ENCODE results near the gene IHH. TPM values are rescaled to one million over a fixed set of nuclear protein-coding genes. Genes with fewer than 3 reads are reported as not detected.

The IHH gene
- total RNA-seq, 1 donor from 2014 or later, result 0.18 TPM

DNA sequence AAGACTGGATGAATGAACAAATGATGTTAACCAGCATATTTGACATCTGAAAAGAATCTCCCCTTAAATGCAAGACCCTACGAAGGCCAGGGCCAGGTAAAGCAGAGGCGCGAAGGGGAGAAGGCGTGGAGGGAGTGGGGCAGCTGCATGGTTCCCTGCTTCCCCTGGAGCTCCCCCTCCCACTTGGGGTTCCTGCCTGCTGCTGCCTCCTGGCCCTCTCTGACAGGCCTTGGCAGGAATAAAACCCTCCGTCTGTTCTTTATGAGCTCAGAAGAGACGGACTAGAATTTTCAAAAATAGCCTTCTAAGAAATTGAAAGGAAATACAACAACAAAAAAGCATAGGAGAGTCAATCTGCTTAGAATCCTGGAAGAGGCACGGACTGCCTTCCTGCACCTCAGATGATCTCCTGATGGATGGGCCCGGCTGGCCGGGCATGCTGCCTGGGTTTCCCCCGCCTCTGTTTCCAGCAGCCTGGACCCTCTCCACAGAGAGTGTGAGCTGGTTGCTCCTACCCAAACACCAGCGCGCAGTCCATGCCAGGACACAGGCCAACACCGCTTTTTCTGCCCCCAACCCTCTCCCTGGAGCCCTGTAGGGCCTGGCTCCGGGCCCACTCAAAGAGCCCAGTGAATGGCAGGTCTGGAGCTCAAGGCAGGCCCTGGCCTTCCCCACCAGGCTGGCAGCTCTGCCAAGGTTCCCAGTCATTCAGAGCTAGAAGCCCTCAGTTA is 43.4 kb downstream of the IHH start:
- TF ChIP-seq, protein P1, sequence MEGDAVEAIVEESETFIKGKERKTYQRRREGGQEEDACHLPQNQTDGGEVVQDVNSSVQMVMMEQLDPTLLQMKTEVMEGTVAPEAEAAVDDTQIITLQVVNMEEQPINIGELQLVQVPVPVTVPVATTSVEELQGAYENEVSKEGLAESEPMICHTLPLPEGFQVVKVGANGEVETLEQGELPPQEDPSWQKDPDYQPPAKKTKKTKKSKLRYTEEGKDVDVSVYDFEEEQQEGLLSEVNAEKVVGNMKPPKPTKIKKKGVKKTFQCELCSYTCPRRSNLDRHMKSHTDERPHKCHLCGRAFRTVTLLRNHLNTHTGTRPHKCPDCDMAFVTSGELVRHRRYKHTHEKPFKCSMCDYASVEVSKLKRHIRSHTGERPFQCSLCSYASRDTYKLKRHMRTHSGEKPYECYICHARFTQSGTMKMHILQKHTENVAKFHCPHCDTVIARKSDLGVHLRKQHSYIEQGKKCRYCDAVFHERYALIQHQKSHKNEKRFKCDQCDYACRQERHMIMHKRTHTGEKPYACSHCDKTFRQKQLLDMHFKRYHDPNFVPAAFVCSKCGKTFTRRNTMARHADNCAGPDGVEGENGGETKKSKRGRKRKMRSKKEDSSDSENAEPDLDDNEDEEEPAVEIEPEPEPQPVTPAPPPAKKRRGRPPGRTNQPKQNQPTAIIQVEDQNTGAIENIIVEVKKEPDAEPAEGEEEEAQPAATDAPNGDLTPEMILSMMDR (IDR thresholded peaks at IDR 0.05; ENCODE audit: unreplicated experiment), result no peak
- Mint-ChIP-seq H3K27me3 (ENCODE audit: low read depth) (peaks cover 80% of the 10 kb centered on the region), H3K4me1 (no peaks in the 10 kb centered on the region), H3K4me3 (no peak overlapping the region), H3K36me3 (no peaks in the 10 kb centered on the region), H3K9me3 (no peaks in the 10 kb centered on the region), H3K27ac (no peak overlapping the region)
- DNase-seq (ENCODE audit: low spot score in 2 of 2, unreplicated experiment in 2 of 2), result no peak

DNA sequence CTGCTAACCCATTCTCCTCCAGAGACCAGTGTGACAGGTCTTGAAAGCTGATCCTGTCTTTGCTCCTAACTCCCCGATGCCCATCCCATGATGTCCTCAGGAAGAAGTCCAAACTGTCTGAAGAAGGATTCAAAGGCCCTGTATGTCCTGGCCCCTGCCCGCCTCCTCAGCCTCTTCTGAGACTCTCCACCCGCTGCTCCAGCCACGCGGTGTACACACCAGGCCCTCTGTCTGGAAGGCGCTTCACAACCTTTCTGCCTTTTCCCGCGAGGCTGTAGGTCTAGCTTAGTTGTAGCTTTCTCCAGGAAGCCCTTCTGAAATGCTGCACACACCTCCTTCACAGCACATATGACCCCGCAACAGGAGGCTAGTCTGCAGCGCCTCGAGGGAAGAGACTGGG is 44.0 kb downstream of the IHH start:
- peaks cover 85% of the 10 kb centered on the region for H3K27me3 Mint-ChIP-seq (ENCODE audit: low read depth)
- no peaks in the 10 kb centered on the region for H3K9me3 Mint-ChIP-seq
- no peaks in the 10 kb centered on the region for H3K36me3 Mint-ChIP-seq
- TF ChIP-seq, protein P1 (IDR thresholded peaks at IDR 0.05; ENCODE audit: unreplicated experiment), result no peak
- DNase-seq (ENCODE audit: low spot score in 2 of 2, unreplicated experiment in 2 of 2), result no peak
- H3K27ac Mint-ChIP-seq, result no peak overlapping the region
- no peaks in the 10 kb centered on the region for H3K4me1 Mint-ChIP-seq
- H3K4me3 Mint-ChIP-seq, result no peak overlapping the region

DNA sequence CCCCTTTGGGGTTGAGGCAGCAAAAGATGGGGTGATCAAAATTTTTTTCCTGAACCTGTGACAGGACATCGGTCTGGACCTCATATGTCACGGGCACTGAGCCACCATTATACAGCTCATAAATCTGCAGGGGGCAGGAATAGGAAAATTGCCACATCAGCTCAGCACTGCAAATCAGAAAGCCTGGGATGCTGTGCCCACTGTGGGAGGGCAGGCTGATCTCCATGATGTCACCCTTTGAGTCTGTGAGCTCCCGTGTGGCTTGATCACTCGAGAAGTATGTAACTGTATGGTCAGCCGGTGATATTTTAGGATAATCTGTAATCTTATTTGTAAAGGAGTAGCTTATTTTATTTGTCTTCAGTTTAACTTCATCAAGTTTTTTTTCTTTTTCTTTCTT is 49.8 kb downstream of the IHH start:
- TF ChIP-seq, protein P1 (IDR thresholded peaks at IDR 0.05; ENCODE audit: unreplicated experiment), result no peak

DNA sequence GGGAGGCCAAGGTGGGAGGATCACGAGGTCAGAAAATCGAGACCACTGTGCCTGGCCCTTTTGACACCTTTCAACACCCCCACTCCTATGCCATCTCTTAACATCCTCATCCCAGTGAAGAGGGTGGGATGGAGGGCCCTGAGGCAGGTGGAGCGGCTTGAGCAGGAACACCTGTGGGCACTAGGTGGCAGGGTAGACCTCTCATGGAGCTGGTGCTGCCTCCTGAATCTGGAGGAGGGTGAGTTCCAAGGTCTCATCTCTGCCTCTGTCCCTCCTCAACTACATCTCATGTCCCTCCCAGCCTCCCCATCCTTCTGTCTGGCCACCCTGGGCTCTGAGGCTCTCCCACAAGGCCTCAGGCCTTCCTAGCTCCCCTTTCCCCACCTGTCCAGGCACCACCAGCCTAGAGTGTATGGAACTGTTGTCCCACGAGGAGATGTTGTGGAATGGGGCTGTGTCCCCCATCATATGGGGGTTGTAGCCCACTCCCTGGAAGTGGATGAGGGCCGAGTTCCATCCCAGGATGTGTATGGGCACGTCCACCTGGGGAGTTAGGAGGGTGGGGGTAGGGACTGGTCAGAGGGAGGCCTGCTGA is 50.5 kb downstream of the IHH start:
- H3K4me3 Mint-ChIP-seq, result no peak overlapping the region
- no peaks in the 10 kb centered on the region for H3K9me3 Mint-ChIP-seq
- H3K4me1 Mint-ChIP-seq, result no peaks in the 10 kb centered on the region
- peaks cover 88% of the 10 kb centered on the region for H3K27me3 Mint-ChIP-seq (ENCODE audit: low read depth)
- no peak overlapping the region for H3K27ac Mint-ChIP-seq
- TF ChIP-seq, protein P1 (IDR thresholded peaks at IDR 0.05; ENCODE audit: unreplicated experiment), result peak; percentile 23
- no peak for DNase-seq (ENCODE audit: low spot score in 2 of 2, unreplicated experiment in 2 of 2)
- H3K36me3 Mint-ChIP-seq, result no peaks in the 10 kb centered on the region

More for the DNA sequence above, 49.8 kb downstream of the IHH start:
- no peaks in the 10 kb centered on the region for H3K36me3 Mint-ChIP-seq
- H3K27ac Mint-ChIP-seq, result no peak overlapping the region
- DNase-seq (ENCODE audit: low spot score in 2 of 2, unreplicated experiment in 2 of 2), result no peak
- H3K9me3 Mint-ChIP-seq, result no peaks in the 10 kb centered on the region
- H3K27me3 Mint-ChIP-seq (ENCODE audit: low read depth), result peaks cover 88% of the 10 kb centered on the region
- no peaks in the 10 kb centered on the region for H3K4me1 Mint-ChIP-seq
- H3K4me3 Mint-ChIP-seq, result no peak overlapping the region

DNA sequence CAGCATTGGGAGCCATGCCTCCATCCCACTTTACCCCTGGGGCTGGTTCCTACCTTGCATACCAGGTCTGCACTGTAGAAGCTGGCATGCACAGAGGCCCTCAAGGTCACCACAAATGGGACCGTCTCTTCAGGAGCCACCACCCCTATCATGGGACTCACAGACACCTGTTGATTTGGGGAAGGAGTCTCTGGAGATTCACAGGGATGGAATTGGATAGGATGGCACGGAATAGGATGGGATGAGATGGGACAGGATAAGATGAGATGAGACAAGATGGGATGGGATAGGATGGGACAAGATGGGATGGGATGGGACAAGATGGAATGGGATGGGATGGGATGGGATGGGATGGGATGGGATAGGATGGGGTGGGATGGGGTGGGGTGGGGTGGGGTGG is 51.4 kb downstream of the IHH start:
- H3K27ac Mint-ChIP-seq, result no peak overlapping the region
- H3K27me3 Mint-ChIP-seq (ENCODE audit: low read depth), result peaks cover 87% of the 10 kb centered on the region
- H3K4me1 Mint-ChIP-seq, result no peaks in the 10 kb centered on the region
- no peak for DNase-seq (ENCODE audit: low spot score in 2 of 2, unreplicated experiment in 2 of 2)
- no peak overlapping the region for H3K4me3 Mint-ChIP-seq
- no peaks in the 10 kb centered on the region for H3K36me3 Mint-ChIP-seq
- TF ChIP-seq, protein P1 (IDR thresholded peaks at IDR 0.05; ENCODE audit: unreplicated experiment), result no peak
- H3K9me3 Mint-ChIP-seq, result no peaks in the 10 kb centered on the region

Small RNAs within 50 kb of the gene (microRNA-seq; reads per million reads assigned to microRNA genes)
- not detected for gene MIR3131

Other genes with a start within 250 kb of the IHH start
- 2.8 to 3.6 TPM (median 2.9 TPM) in 3 replicates for gene PRKAG3, start 229.1 kb downstream of the IHH start, total RNA-seq
- gene WNT6, start 201.1 kb downstream of the IHH start, total RNA-seq, result 106 to 118 TPM (median 115 TPM) in 3 replicates
- 50.7 to 53.2 TPM (median 51.8 TPM) in 3 replicates for gene WNT10A, start 180.1 kb downstream of the IHH start, total RNA-seq
- gene CDK5R2, start 101.3 kb downstream of the IHH start, total RNA-seq, result 0.69 to 0.97 TPM (median 0.90 TPM) in 3 replicates
- 0.16 to 0.29 TPM (median 0.22 TPM) in 3 replicates for gene FEV, start 75.7 kb downstream of the IHH start, total RNA-seq
- gene CRYBA2, start 67.5 kb downstream of the IHH start, total RNA-seq, result not detected in 3 replicates
- gene CFAP65, start 19.4 kb downstream of the IHH start, total RNA-seq, result not detected in 3 replicates
- gene NHEJ1, start 99.9 kb upstream of the IHH start, total RNA-seq, result 11.0 to 11.7 TPM (median 11.5 TPM) in 3 replicates
- 1.6 to 2.6 TPM (median 1.7 TPM) in 3 replicates for gene SLC23A3, start 109.1 kb upstream of the IHH start, total RNA-seq
- 24.4 to 28.2 TPM (median 27.5 TPM) in 3 replicates for gene CNPPD1, start 116.0 kb upstream of the IHH start, total RNA-seq
- 70.0 to 75.2 TPM (median 74.2 TPM) in 3 replicates for gene RETREG2, start 117.4 kb upstream of the IHH start, total RNA-seq
- gene ZFAND2B, start 145.9 kb upstream of the IHH start, total RNA-seq, result 27.4 to 29.2 TPM (median 27.8 TPM) in 3 replicates
- 24.6 to 29.4 TPM (median 28.1 TPM) in 3 replicates for gene ABCB6, start 158.0 kb upstream of the IHH start, total RNA-seq
- 39.3 to 40.8 TPM (median 40.6 TPM) in 3 replicates for gene ATG9A, start 168.7 kb upstream of the IHH start, total RNA-seq
- gene ANKZF1, start 168.9 kb upstream of the IHH start, total RNA-seq, result 58.3 to 65.3 TPM (median 59.6 TPM) in 3 replicates
- gene GLB1L, start 184.5 kb upstream of the IHH start, total RNA-seq, result 9.6 to 11.6 TPM (median 9.9 TPM) in 3 replicates
- 28.0 to 31.2 TPM (median 29.0 TPM) in 3 replicates for gene STK16, start 184.6 kb upstream of the IHH start, total RNA-seq
- not detected in 3 replicates for gene TUBA4B, start 192.3 kb upstream of the IHH start, total RNA-seq
- gene TUBA4A, start 193.0 kb upstream of the IHH start, total RNA-seq, result 0.47 to 1.1 TPM (median 0.63 TPM) in 3 replicates
- gene DNAJB2, start 218.4 kb upstream of the IHH start, total RNA-seq, result 39.7 to 47.8 TPM (median 43.4 TPM) in 3 replicates
- gene PTPRN, start 248.5 kb upstream of the IHH start, total RNA-seq, result 0.33 to 0.50 TPM (median 0.38 TPM) in 3 replicates